Tongue (tissue), 3 donors: ENCODE results near the gene SLC30A2. TPM values are rescaled to one million over a fixed set of nuclear protein-coding genes. Genes with fewer than 3 reads are reported as not detected.

Experiments
- DNase-seq: peaks from one replicate; pipeline ENCODE4 v3.0.0-alpha.2; 2015
- small RNA-seq: library from RNA; depleted of rRNA; stranded (forward); fragments of <200 nt; gene quantifications from one replicate; pipeline ENCODE3, GENCODE V24; 2014; ENCODE audit warnings: low replicate concordance
- total RNA-seq: library from RNA; depleted of rRNA; stranded (reverse); fragments of >200 nt; gene quantifications from one replicate; pipeline ENCODE4 v1.2.3, GENCODE V29; 2014

Gene SLC30A2
- total RNA-seq, 1 donor from 2014 or later = 1.2 TPM

DNA sequence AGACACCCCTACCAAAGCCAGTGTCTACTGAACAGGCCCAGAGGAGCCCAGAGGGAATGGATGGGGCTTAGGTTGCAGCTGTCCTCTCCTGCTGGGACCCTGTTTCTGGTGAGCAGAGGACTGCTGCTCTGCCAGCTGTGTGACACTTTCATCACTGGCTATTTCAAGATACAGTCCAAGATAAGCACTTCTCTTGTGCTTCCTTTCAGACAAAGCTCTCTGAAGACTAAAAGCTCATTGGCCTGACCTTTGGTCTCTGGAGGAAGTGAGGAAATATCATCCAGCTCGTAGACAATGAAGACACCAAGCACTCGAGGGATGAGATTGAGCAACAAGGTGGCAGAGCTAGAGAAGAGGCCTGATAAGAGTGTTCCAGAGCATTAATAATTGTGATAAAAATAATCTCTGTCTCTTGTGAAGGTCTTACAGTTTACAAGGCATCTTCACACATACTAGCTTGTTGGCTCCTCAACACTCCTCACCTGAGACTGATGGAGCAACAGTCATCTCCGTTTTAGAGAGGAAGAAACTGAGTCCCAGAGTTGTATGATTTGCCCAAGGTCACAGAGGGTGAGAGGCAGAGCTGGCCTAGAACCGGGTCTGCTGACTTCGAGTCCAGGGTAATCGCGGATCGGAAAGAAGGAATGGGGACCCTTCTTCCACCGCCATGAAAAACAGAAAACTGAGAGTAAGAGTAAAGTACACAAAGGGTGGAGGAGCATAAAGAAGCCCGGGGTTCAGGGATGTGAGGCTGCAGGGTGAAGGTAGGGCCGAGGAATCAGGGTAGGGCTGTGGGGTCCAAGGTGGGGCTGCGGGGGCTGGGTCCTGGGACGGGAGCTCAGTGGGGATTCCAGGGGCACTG is 48.7 kb downstream of the SLC30A2 start:
- DNase-seq = peak; percentile 90

DNA sequence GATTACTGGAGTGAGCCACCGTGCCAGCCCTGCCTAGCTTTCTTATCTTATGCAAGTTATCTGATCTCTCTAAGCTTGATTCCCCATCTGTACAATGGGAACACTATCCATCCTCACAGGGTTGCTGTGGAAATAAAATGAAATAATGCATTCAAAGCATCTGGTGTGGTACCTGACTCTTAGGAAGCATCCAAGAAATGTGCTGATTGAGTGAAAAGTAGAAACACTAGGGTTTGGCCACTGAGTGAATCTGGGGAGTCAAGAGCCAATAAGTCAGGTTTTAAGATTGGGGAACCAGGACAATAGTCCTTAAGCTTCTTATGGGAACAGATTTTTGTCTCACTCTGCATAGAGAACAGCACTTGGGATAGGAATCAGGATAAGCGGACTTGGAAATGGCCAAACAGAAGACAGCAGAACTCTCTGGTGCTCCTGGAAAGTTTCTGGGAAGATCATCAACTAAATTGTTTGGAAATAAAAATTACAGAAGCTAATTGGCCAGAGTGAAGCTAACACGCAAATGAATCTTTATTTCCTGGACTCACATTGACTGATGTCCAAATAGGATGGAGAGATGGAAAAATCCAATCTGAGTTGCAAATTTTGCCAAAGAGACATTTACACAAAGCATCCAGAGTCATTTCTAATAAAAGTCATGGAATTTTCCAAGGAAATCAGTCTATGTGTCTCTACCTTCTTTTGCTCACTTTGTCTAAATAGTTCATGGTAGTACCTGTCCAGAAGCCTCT is 51.3 kb downstream of the SLC30A2 start:
- DNase-seq = no peak

DNA sequence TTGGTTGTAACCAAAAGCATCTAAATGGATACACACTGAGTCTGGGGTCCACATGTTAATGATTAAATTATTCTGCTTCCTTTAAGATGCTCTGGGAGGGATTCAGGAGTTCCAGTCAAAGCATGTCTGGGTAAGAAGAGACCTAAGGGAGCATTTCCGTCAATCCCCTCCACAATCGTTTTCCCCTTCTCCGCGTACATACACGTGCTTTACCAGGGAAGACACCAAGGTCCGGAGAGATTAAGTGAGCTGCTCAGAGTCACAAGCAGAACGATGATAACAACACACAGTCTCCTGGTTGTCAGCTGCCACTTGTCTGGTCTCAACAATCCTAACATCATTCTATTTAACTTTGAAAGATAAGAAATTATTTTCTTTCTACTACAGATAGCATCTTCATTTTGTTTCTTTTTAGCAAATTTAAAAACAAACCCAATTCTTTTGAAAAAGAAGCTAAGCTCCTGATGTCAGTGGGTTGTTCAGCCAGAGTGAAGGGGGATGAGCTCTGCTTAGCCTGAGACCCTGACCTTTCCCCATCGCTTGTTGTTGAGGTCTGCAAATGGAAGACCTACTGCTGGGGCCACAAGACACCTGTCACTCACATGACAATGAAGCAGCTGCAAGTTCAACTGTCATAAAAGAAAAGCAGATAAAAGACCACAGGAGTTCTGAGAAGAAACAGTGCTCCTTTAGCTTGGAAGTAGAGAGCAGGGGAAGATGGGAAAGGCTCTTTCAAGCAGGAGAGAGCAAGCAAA is 52.5 kb downstream of the SLC30A2 start:
- DNase-seq = no peak

DNA sequence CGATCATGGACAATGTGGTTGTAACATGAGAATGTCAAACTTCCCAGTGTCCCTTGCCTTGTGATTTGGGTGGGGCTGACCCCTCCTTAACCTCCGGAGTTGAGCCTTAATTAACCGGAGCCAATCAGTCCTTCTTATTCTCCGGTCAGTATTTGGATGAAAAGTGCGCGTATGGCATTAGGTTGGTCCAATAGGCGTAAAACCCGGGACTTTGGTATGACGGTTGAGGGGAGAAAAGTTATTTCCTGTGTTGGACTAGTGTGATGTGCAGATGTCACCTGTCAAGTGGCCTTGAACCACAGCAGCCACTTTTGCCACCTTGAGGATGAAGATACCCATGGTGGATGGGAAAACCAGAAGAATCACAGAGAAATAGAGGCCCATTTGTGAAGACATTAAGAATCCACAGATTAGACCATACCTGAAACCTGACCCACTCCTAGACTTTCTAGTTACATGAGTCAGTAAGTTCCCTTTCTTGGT is 53.2 kb downstream of the SLC30A2 start:
- DNase-seq = no peak

DNA sequence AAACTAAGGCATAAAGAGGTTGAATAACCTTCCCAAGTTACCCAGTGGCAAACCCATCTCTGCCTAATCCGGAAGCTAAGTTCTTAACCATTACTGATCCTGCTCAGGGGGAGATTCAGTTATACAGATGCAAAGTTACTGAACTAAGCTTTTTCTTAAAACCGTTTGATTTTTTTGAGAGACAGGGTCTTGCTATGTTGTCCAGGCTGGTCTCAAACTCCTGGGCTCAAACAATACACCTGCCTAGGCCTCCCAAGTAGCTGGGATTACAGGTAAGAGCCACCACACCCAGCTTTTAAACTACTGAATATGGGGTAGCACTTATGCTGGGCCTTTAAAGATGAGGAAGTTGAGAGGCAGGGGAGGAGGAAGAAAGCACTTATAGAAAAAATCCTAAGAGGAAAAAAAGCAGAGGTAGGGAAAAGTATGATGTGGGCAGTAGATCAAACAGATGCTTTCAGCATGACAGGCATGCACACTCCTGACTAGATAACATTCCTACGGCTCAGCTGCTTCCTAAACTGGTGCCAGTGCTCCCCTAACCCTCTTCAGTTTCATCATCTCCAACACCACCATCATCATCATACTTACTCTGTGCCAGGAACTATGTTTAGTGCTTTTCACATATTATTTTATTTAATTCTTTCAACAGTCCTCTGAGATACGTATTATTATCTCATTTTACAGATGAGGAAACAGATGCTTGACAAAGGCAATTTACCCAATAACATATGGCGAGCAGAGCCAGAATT is 53.8 kb downstream of the SLC30A2 start:
- no peak for DNase-seq

DNA sequence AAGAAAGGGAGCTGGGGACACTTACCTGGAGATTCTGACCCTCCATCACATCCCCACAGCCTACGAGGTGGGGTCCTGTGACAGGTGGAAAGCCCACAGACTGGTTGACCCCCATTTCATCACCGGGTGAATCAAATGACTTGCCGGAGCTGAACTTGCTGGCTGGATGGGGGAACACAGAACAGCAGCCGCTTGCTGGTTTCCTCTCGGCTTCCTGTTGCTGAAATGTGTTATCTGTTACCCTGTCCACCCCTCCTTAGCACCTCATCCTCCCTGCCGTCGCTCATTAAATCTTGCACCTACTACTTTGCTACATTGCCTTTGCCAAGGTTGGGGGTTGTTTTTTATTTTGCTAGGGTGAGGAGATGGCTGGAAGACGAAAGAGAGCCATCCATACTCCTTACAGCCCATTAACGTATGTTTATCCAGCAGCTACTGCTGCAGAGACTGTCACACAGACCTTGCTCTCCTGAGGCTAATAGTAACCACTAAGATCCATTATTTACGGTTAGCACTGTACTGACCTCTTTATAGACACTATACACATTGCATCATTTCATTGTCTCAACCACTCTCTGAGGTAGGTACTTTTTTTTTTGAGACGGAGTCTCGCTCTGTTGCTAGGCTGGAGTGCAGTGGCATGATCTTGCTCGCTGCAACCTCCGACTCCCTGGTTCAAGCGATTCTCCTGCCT is 55.1 kb downstream of the SLC30A2 start:
- no peak for DNase-seq

DNA sequence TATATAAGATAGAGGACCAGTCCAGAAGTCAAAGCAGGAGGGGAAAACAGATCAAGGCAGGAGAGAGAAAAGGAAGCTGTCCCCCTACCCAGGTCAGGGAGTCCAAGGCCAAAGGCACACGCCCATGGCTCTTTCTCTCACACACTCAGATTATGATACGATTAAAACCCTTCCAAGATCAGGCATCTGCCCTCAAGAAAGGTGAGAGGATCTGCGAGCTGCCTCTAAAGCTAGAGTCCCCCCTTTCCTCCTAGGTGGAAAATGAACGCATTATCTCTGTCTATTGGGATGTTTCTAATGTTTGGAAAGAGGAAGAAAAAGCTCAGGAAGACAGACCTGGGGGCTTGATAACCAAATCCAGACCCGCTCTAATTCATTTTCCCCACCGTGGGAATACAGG is 55.7 kb downstream of the SLC30A2 start:
- no peak for DNase-seq

DNA sequence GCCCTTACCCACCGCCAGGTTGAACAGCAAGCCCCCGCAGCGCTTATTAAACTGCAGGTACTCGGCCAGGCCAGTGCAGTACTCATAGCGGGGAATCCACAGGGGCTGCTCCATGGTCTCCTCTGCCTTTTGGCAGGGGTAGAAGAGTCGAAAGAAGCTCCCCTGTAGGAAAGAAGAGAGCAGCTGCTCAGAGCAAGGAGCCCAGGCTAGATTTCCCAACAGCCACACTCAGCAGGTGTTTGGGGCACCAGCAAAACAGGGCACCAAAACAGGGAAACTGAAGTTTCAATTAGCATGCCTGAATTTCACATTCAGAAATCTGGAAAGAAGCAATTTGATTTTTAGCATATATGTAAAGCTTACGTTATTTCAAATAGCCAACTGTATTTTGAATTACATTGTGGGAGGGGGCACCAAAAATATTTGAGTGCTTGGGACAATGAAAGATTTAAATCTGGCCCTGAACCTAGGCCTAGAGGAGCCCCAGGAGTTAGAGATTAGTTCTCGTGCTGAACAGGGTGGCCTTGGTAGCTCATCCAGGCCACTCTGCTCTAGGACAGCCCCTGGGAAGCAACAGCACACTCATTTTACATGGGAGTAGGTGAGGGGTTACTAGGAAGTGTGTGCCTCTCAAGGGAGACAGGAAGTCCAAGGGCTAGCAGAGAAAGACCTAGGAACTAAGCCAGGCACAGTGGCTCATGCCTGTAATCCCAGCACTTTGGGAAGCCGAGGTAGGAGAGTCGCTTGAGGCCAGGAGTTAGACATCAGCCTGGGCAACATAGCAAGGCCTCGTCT is 56.3 kb downstream of the SLC30A2 start:
- no peak for DNase-seq

DNA sequence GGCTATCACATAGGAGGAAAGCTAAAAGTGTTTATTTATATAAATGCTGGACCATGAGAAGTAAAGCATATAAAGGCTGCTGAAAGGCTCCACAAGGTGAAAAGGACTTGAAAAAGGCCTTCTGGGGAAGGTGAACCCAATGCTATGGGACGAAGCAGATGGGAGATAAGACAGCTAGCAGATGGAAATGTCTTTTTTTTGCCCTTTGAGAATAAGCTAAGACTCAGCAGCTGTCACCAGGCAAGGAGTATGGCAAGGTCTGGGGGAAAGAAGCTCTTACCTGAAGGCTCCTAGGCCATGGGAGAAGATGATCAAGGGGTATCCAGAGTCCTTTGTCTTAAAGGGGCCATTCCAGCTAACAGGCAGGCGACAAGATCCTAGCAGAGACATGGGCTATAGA is 58.0 kb downstream of the SLC30A2 start:
- DNase-seq = no peak

Small RNA genes lying within 50 kb of the gene (small RNA-seq; reads per million reads assigned to genes)
- gene RF00283 (not detected), gene RF00492 (not detected)

Other genes with a start within 250 kb of the SLC30A2 start
- gene SELENON, start 245.9 kb downstream of the SLC30A2 start, total RNA-seq = 29.5 TPM
- gene MTFR1L, start 226.2 kb downstream of the SLC30A2 start, total RNA-seq = 51.1 TPM
- 0.41 TPM for gene AUNIP, start 186.7 kb downstream of the SLC30A2 start, total RNA-seq
- gene PAQR7, start 170.4 kb downstream of the SLC30A2 start, total RNA-seq = 6.5 TPM
- gene STMN1, start 139.7 kb downstream of the SLC30A2 start, total RNA-seq = 86.0 TPM
- 20.2 TPM for gene PAFAH2, start 48.1 kb downstream of the SLC30A2 start, total RNA-seq
- gene EXTL1, start 24.3 kb downstream of the SLC30A2 start, total RNA-seq = 5.4 TPM
- 64.5 TPM for gene TRIM63, start 21.5 kb upstream of the SLC30A2 start, total RNA-seq
- 11.7 TPM for gene PDIK1L, start 65.7 kb upstream of the SLC30A2 start, total RNA-seq
- gene FAM110D, start 113.0 kb upstream of the SLC30A2 start, total RNA-seq = 1.5 TPM
- not detected for gene C1orf232, start 122.8 kb upstream of the SLC30A2 start, total RNA-seq
- 15.8 TPM for gene ZNF593, start 123.8 kb upstream of the SLC30A2 start, total RNA-seq
- gene ZNF593OS, start 125.7 kb upstream of the SLC30A2 start, total RNA-seq = not detected
- 13.0 TPM for gene CNKSR1, start 131.4 kb upstream of the SLC30A2 start, total RNA-seq
- not detected for gene CATSPER4, start 144.5 kb upstream of the SLC30A2 start, total RNA-seq
- 107 TPM for gene CEP85, start 188.1 kb upstream of the SLC30A2 start, total RNA-seq
- 7.7 TPM for gene SH3BGRL3, start 234.0 kb upstream of the SLC30A2 start, total RNA-seq